Measurements from ENCODE around the gene FHL1. TPM values are rescaled to one million over a fixed set of nuclear protein-coding genes. Genes with fewer than 3 reads are reported as not detected.

The FHL1 gene
- total and polyA plus RNA-seq, 2 of the 4 experiments (the other 2 are of a cell fraction): 69.4 to 72.9 TPM

- ATAC-seq (ENCODE audit: low read depth): no peak
- H3K23ac ChIP-seq (ENCODE audit: low read depth, low read length): no peak overlapping the region
- ChIA-PET CTCF (no interaction called here), POLR2A (ENCODE audit: unreplicated experiment) (no interaction called here)
- H3K56ac ChIP-seq (ENCODE audit: extremely low read depth, insufficient read depth, low read length): no peak overlapping the region
- no peak overlapping the region for H3K18ac ChIP-seq (ENCODE audit: low read depth, low read length)
- H3K4me1 ChIP-seq (ENCODE audit: control insufficient read depth, insufficient read depth, low read length): 0 out of 2 replicates have a peak, but pooled peaks cover 2% of the 10 kb centered on the region
- no peak overlapping the region for H2AK5ac ChIP-seq (ENCODE audit: low read depth, low read length)
- H3K79me1 ChIP-seq (ENCODE audit: low read depth in 1 of 2, low read length in 2 of 2): peaks cover 8 to 10% of the 10 kb centered on the region in 2 experiments; a peak in 3 of 4 replicates
- H2BK20ac ChIP-seq (ENCODE audit: low read depth, low read length): no peak overlapping the region
- H4K91ac ChIP-seq (ENCODE audit: insufficient read depth, low read depth, low read length): no peak overlapping the region
- H3K4me2 ChIP-seq (ENCODE audit: low read depth, low read length): no peak overlapping the region
- H3K14ac ChIP-seq (replicated peaks; ENCODE audit: low read depth, low read length): no peak overlapping the region
- H3K27me3 ChIP-seq (ENCODE audit: control insufficient read depth, insufficient read depth, low read length): no peaks in the 10 kb centered on the region; the same call in 1 of the 2 replicates
- H2AK9ac ChIP-seq (replicated peaks; ENCODE audit: low read depth, low read length, poor library complexity): no peak overlapping the region
- DNase-seq: no peak
- no peak overlapping the region for H3K9ac ChIP-seq (ENCODE audit: low read depth, low read length)
- H2BK120ac ChIP-seq (ENCODE audit: low read depth, low read length): no peak overlapping the region
- no peak overlapping the region for H3K4ac ChIP-seq (ENCODE audit: low read depth, low read length)
- dilution Hi-C loops (cut with HindIII; ENCODE audit: low sequenced_read_pairs, unreplicated experiment): no loop called here
- no peak overlapping the region for H3K27ac ChIP-seq (ENCODE audit: insufficient read depth, low read length)
- H2AFZ ChIP-seq (replicated peaks; ENCODE audit: low read length, poor library complexity): no peak overlapping the region
- no peak overlapping the region; the same call in 2 of the 3 replicates for H2BK15ac ChIP-seq (ENCODE audit: low read depth, low read length)
- peaks cover 3% of the 10 kb centered on the region; the same call in 1 of the 2 replicates for H3K36me3 ChIP-seq (ENCODE audit: control insufficient read depth, insufficient read depth, low read length)
- H3K9me1 ChIP-seq (ENCODE audit: insufficient read depth, low read length): peaks cover 9% of the 10 kb centered on the region; the same call in 1 of the 2 replicates
- H2BK5ac ChIP-seq (ENCODE audit: low read depth, low read length, poor library complexity, severe bottlenecking): no peak overlapping the region
- no peaks in the 10 kb centered on the region for H4K20me1 ChIP-seq (ENCODE audit: insufficient read depth, low read length)
- WGBS, 2 experiments (ENCODE audit: extremely low coverage in 2 of 2, insufficient read length in 1 of 2): no CpG with 5 or more reads among the region's 2 CpGs
- no peak for TF ChIP-seq RCOR1 (IDR thresholded peaks at IDR 0.05; ENCODE audit: insufficient replicate concordance, low read length)
- TF ChIP-seq FOS (IDR thresholded peaks at IDR 0.05; ENCODE audit: low read depth, low read length): no peak
- no peak for TF ChIP-seq RAD21 (IDR thresholded peaks at IDR 0.05; ENCODE audit: low read length)
- TF ChIP-seq RFX5 (IDR thresholded peaks at IDR 0.05; ENCODE audit: low read depth, low read length): no peak
- TF ChIP-seq, protein P1, sequence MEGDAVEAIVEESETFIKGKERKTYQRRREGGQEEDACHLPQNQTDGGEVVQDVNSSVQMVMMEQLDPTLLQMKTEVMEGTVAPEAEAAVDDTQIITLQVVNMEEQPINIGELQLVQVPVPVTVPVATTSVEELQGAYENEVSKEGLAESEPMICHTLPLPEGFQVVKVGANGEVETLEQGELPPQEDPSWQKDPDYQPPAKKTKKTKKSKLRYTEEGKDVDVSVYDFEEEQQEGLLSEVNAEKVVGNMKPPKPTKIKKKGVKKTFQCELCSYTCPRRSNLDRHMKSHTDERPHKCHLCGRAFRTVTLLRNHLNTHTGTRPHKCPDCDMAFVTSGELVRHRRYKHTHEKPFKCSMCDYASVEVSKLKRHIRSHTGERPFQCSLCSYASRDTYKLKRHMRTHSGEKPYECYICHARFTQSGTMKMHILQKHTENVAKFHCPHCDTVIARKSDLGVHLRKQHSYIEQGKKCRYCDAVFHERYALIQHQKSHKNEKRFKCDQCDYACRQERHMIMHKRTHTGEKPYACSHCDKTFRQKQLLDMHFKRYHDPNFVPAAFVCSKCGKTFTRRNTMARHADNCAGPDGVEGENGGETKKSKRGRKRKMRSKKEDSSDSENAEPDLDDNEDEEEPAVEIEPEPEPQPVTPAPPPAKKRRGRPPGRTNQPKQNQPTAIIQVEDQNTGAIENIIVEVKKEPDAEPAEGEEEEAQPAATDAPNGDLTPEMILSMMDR (conservative IDR thresholded peaks at IDR 0.05; ENCODE audit: low read depth, low read length): no peak
- no peak for TF ChIP-seq SMC3 (IDR thresholded peaks at IDR 0.05; ENCODE audit: low read depth, low read length)
- no peak for TF ChIP-seq NFE2L2 (IDR thresholded peaks at IDR 0.05; ENCODE audit: low read depth, low read length)
- TF ChIP-seq MAZ (IDR thresholded peaks at IDR 0.05; ENCODE audit: borderline replicate concordance, low read depth, low read length): no peak
- no peak for TF ChIP-seq BHLHE40 (IDR thresholded peaks at IDR 0.05; ENCODE audit: low read depth, low read length)
- in situ Hi-C loops (cut with MboI; ENCODE audit: low sequenced_read_pairs): no loop called here
- intact Hi-C loops (cut with micrococcal nuclease): no loop called here
- no peak overlapping the region for H4K8ac ChIP-seq (ENCODE audit: low read depth in 2 of 2, low read length in 2 of 2)
- H3K4me3 ChIP-seq (ENCODE audit: insufficient read depth, low read depth, low read length): no peak overlapping the region
- BruUV-seq (replicated peaks): no TSS peak
- H4K5ac ChIP-seq (ENCODE audit: low read depth, low read length): no peak overlapping the region
- H3K9me3 ChIP-seq (ENCODE audit: control insufficient read depth, insufficient read depth, low read length): no peaks in the 10 kb centered on the region
Observed at GRCh38 chrX:136189222-136189621, 41.9 kb downstream of the FHL1 start.
